PC-9 (cell line): Measurements from ENCODE around the gene DCANP1. TPM values are rescaled to one million over a fixed set of nuclear protein-coding genes. Genes with fewer than 3 reads are reported as not detected.

Experiments
- BruUV-seq: library from RNA; stranded (reverse); fragments of 400-500 nt; replicated peaks from 2 replicates; lab custom pipeline; 2021; lab: Mats Ljungman, UMichigan
- CTCF ChIA-PET: fragments of 300-600 bp; sonication (Branson Sonifier 250); formaldehyde crosslinking; loops from one replicate; lab custom pipeline; 2022; ENCODE audit warnings: antibody characterized with exemption; lab: Charles Lee
- POLR2A ChIA-PET: fragments of 300-600 bp; sonication (Branson Sonifier 250); formaldehyde crosslinking; loops from one replicate; lab custom pipeline; 2022; ENCODE audit warnings: antibody characterized with exemption; ENCODE audit not compliant: unreplicated experiment; lab: Charles Lee
- DNase-seq, 2 experiments: peaks; one replicate each; pipeline versions ENCODE4 v3.0.0 to v3.0.0-alpha.2; 2015 to 2022; ENCODE audit warnings: mixed read lengths in 1 of 2
- H2AFZ ChIP-seq: fragments of 200-600 bp; sonication (generic); 2 replicates; pipeline ENCODE4 v1.8.1; 2017; ENCODE audit warnings: antibody characterized with exemption
- H3F3A ChIP-seq: fragments of 200-600 bp; sonication (generic); 2 replicates; pipeline ENCODE4 v1.8.1; 2017; ENCODE audit warnings: antibody characterized with exemption, mild to moderate bottlenecking, low read depth; ENCODE audit not compliant: insufficient read depth
- H3K27ac ChIP-seq: fragments of 200-600 bp; sonication (generic); 2 replicates; pipeline ENCODE4 v1.6.1; 2016; ENCODE audit warnings: mixed run types
- H3K27me3 ChIP-seq: fragments of 200-600 bp; sonication (generic); 2 replicates; pipeline ENCODE4 v1.6.1; 2016; ENCODE audit warnings: low read depth, mixed run types; ENCODE audit not compliant: insufficient read depth
- H3K36me3 ChIP-seq: fragments of 200-600 bp; sonication (generic); 2 replicates; pipeline ENCODE4 v1.6.1; 2016; ENCODE audit warnings: low read depth, mixed run types
- H3K4me1 ChIP-seq: fragments of 200-600 bp; sonication (generic); replicated peaks from 2 replicates; pipeline ENCODE4 v1.6.1; 2016; ENCODE audit warnings: mixed run types; ENCODE audit not compliant: insufficient read depth
- H3K4me2 ChIP-seq: fragments of 200-600 bp; sonication (generic); 2 replicates; pipeline ENCODE4 v1.6.1; 2017; ENCODE audit warnings: mixed run types
- H3K4me3 ChIP-seq: fragments of 200-600 bp; sonication (generic); 2 replicates; pipeline ENCODE4 v1.6.1; 2016; ENCODE audit warnings: mixed run types
- H3K79me2 ChIP-seq: fragments of 200-600 bp; sonication (generic); 2 replicates; pipeline ENCODE4 v1.6.1; 2017; ENCODE audit warnings: low read depth, mixed run types
- H3K9me2 ChIP-seq: fragments of 200-600 bp; sonication (generic); 2 replicates; pipeline ENCODE4 v1.8.1; 2017; ENCODE audit warnings: mild to moderate bottlenecking; ENCODE audit not compliant: insufficient read depth
- H3K9me3 ChIP-seq: fragments of 200-600 bp; sonication (generic); 2 replicates; pipeline ENCODE4 v1.8.1; 2016; ENCODE audit warnings: low read depth; ENCODE audit not compliant: insufficient read depth
- H4K20me1 ChIP-seq: fragments of 200-600 bp; sonication (generic); 2 replicates; pipeline ENCODE4 v1.8.1; 2017; ENCODE audit not compliant: insufficient read depth
- EZH2 ChIP-seq: fragments of 200-600 bp; sonication (generic); IDR thresholded peaks from 2 replicates; pipeline ENCODE4 v1.8.0; 2017; ENCODE audit warnings: antibody characterized with exemption, low read depth
- intact Hi-C: fragments of 100-400 bp; cut with micrococcal nuclease; formaldehyde crosslinking; loops from one replicate; pipeline ENCODE4 v1.10.0; 2022; ENCODE audit not compliant: unreplicated experiment
- total RNA-seq: library from RNA; stranded (reverse); gene quantifications from 2 replicates; pipeline ENCODE4 v1.2.3, GENCODE V29; 2021
- TF ChIP-seq, protein P1 (sequence below): fragments of 200-600 bp; sonication (generic); conservative IDR thresholded peaks from 2 replicates; pipeline ENCODE4 v1.6.1; 2017; ENCODE audit warnings: mixed run types, antibody characterized with exemption, mild to moderate bottlenecking, moderate library complexity

DCANP1 gene
- total RNA-seq, 1 experiment from 2014 or later = not detected

DNA sequence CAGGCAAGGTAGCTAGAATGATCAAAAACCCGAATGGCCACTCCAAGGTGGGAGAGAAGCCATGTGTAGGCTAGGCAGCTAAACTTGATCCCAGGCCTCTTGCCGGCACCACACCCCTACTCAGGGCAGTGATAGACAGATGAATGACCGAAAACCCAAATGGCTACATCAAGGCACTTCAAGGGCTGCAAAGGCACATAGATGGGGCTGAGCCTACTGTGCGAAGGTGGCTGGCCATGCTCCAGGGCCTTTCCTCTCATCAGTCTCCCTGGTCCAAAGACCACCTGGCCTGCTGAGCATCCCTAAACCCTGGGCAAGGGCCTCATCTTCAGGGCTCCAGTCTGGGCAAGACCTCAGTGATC is 8.7 kb upstream of the DCANP1 start:
- TF ChIP-seq, protein P1, sequence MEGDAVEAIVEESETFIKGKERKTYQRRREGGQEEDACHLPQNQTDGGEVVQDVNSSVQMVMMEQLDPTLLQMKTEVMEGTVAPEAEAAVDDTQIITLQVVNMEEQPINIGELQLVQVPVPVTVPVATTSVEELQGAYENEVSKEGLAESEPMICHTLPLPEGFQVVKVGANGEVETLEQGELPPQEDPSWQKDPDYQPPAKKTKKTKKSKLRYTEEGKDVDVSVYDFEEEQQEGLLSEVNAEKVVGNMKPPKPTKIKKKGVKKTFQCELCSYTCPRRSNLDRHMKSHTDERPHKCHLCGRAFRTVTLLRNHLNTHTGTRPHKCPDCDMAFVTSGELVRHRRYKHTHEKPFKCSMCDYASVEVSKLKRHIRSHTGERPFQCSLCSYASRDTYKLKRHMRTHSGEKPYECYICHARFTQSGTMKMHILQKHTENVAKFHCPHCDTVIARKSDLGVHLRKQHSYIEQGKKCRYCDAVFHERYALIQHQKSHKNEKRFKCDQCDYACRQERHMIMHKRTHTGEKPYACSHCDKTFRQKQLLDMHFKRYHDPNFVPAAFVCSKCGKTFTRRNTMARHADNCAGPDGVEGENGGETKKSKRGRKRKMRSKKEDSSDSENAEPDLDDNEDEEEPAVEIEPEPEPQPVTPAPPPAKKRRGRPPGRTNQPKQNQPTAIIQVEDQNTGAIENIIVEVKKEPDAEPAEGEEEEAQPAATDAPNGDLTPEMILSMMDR = no peak
- TF ChIP-seq EZH2 = no peak
- no peak for DNase-seq
- Histone ChIP-seq H3K9me3 (no peaks in the 10 kb centered on the region), H4K20me1 (no peaks in the 10 kb centered on the region), H3K79me2 (no peaks in the 10 kb centered on the region), H3K27ac (no peak overlapping the region), H3F3A (no peaks in the 10 kb centered on the region), H3K4me3 (no peak overlapping the region), H3K4me2 (no peak overlapping the region), H2AFZ (no peak overlapping the region), H3K9me2 (no peaks in the 10 kb centered on the region), H3K4me1 (no peaks in the 10 kb centered on the region), H3K36me3 (no peaks in the 10 kb centered on the region), H3K27me3 (peaks cover 59% of the 10 kb centered on the region)
- BruUV-seq = no TSS peak
- CTCF ChIA-PET = interaction anchor here (1.5 kb wide), 1 partner anchor 69 kb away, joined by 4 read pairs; no protein-coding TSS in a partner anchor
- intact Hi-C loops = no loop called here
- POLR2A ChIA-PET = no interaction called here

- H3K36me3 ChIP-seq = no peaks in the 10 kb centered on the region
- no peak overlapping the region for H3K4me3 ChIP-seq
- no peaks in the 10 kb centered on the region for H3K4me1 ChIP-seq
- no peak for TF ChIP-seq EZH2
- TF ChIP-seq, protein P1 = no peak
- POLR2A ChIA-PET = no interaction called here
- BruUV-seq = no TSS peak
- H3K4me2 ChIP-seq = no peak overlapping the region
- H3K27me3 ChIP-seq = peaks cover 51% of the 10 kb centered on the region
- CTCF ChIA-PET = interaction anchor here (0.7 to 1.5 kb wide), 2 partner anchors 68 to 227 kb away, joined by 3 to 4 read pairs; no protein-coding TSS in a partner anchor
- H3K79me2 ChIP-seq = no peaks in the 10 kb centered on the region
- no peaks in the 10 kb centered on the region for H3K9me2 ChIP-seq
- no peaks in the 10 kb centered on the region for H4K20me1 ChIP-seq
- H2AFZ ChIP-seq = no peak overlapping the region
- intact Hi-C loops = no loop called here
- no peak overlapping the region for H3K27ac ChIP-seq
- no peak for DNase-seq
- no peaks in the 10 kb centered on the region for H3F3A ChIP-seq
- no peaks in the 10 kb centered on the region for H3K9me3 ChIP-seq
Measured at GRCh38 chr5:135454946-135455345, 7.8 kb upstream of the DCANP1 start.

DNA sequence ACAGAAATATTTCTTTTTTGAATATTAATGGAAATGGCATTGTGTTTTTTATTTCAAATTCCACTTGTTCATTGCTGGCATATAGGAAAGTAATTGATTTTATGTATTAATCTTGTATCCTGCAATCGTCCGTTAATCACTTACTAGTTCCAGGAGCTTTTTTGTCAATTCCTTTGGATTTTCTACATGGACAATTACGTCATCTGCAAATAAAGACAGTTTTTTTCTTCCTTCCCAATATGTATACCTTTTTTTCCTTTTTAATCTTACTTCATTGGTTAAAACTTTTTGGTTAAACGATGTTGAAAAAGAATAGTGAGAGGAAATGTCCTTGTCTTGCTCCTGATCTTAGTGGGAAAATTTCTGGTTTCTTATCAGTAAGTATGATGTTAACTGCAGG is 6.5 kb upstream of the DCANP1 start:
- TF ChIP-seq EZH2 = no peak
- TF ChIP-seq, protein P1 = no peak
- ChIA-PET CTCF (no interaction called here), POLR2A (no interaction called here)
- no peaks in the 10 kb centered on the region for H3K4me1 ChIP-seq
- no peaks in the 10 kb centered on the region for H3F3A ChIP-seq
- no peak overlapping the region for H2AFZ ChIP-seq
- no peak overlapping the region for H3K4me2 ChIP-seq
- intact Hi-C loops = no loop called here
- H4K20me1 ChIP-seq = no peaks in the 10 kb centered on the region
- H3K9me2 ChIP-seq = no peaks in the 10 kb centered on the region
- no peak for DNase-seq
- H3K27ac ChIP-seq = no peak overlapping the region
- peaks cover 53% of the 10 kb centered on the region for H3K27me3 ChIP-seq
- no peaks in the 10 kb centered on the region for H3K36me3 ChIP-seq
- H3K4me3 ChIP-seq = no peak overlapping the region
- no peaks in the 10 kb centered on the region for H3K9me3 ChIP-seq
- H3K79me2 ChIP-seq = no peaks in the 10 kb centered on the region
- no TSS peak for BruUV-seq
